ENCODE results near the gene PEX11B. TPM values are rescaled to one million over a fixed set of nuclear protein-coding genes. Genes with fewer than 3 reads are reported as not detected.

PEX11B gene
- total RNA-seq, 1 experiment from 2014 or later: 27.4 TPM

- Histone ChIP-seq H3K4me3 (ENCODE audit: low read depth in 2 of 2, low read length in 2 of 2) (no peak overlapping the region), H3K27me3 (ENCODE audit: control insufficient read depth, insufficient read depth, low read length) (peaks cover 12% of the 10 kb centered on the region), H3K4me1 (ENCODE audit: control insufficient read depth, insufficient read depth, low read length) (peaks cover 20% of the 10 kb centered on the region), H3K27ac (ENCODE audit: low read length) (no peak overlapping the region), H3K36me3 (ENCODE audit: control insufficient read depth, insufficient read depth, low read length) (no peaks in the 10 kb centered on the region), H3K9me3 (ENCODE audit: control insufficient read depth, insufficient read depth, low read depth, low read length) (no peaks in the 10 kb centered on the region)
- no peak for TF ChIP-seq TCF7L2 (IDR thresholded peaks at IDR 0.05; ENCODE audit: low read depth, low read length)
- TF ChIP-seq SIN3A (IDR thresholded peaks at IDR 0.05; ENCODE audit: borderline replicate concordance, insufficient read depth, low read depth, low read length): no peak
- no peak for TF ChIP-seq CTCF (IDR thresholded peaks at IDR 0.05)
- no peak for TF ChIP-seq POLR2AphosphoS5 (IDR thresholded peaks at IDR 0.05; ENCODE audit: low read depth, low read length)
- TF ChIP-seq, protein P1, sequence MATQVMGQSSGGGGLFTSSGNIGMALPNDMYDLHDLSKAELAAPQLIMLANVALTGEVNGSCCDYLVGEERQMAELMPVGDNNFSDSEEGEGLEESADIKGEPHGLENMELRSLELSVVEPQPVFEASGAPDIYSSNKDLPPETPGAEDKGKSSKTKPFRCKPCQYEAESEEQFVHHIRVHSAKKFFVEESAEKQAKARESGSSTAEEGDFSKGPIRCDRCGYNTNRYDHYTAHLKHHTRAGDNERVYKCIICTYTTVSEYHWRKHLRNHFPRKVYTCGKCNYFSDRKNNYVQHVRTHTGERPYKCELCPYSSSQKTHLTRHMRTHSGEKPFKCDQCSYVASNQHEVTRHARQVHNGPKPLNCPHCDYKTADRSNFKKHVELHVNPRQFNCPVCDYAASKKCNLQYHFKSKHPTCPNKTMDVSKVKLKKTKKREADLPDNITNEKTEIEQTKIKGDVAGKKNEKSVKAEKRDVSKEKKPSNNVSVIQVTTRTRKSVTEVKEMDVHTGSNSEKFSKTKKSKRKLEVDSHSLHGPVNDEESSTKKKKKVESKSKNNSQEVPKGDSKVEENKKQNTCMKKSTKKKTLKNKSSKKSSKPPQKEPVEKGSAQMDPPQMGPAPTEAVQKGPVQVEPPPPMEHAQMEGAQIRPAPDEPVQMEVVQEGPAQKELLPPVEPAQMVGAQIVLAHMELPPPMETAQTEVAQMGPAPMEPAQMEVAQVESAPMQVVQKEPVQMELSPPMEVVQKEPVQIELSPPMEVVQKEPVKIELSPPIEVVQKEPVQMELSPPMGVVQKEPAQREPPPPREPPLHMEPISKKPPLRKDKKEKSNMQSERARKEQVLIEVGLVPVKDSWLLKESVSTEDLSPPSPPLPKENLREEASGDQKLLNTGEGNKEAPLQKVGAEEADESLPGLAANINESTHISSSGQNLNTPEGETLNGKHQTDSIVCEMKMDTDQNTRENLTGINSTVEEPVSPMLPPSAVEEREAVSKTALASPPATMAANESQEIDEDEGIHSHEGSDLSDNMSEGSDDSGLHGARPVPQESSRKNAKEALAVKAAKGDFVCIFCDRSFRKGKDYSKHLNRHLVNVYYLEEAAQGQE (IDR thresholded peaks at IDR 0.05; ENCODE audit: insufficient read depth in 1 of 2, low read depth in 2 of 2, low read length in 1 of 2): no peak
- BruUV-seq (replicated peaks): no TSS peak
- intact Hi-C loops (cut with micrococcal nuclease; ENCODE audit: unreplicated experiment) (no loop called here), in situ Hi-C loops (cut with HindIII; ENCODE audit: low pct_unique_long_range_greater_than_20kb, low sequenced_read_pairs) (no loop called here)
- ATAC-seq (no peak), DNase-seq (ENCODE audit: low read depth, low spot score) (no peak)
- POLR2A ChIA-PET: no interaction called here
- CTCF ChIA-PET: no interaction called here
Measured at GRCh38 chr1:145887631-145888030, 30.9 kb downstream of the PEX11B start.

DNA sequence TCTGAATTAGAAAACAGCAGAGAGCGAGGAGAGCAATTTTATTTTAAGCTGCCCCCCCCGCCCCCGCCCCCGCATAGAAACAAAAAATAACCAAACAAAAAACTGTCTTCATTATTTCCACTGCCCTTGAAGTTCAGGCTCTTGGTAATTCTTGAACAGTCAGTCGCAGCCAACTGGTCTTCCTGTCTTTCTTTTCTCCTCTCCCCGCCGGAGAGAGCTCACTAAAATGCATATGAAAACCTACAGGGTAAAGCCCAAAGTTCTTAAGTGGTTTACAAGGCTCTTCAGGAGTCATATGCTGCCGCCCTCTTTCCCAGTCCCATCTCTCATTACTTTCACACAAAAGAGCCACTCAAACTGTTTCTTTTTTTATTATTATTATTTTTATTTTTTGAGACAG lies 31.7 kb downstream of the PEX11B start:
- DNase-seq (ENCODE audit: low read depth, low spot score) (no peak), ATAC-seq (no peak)
- H3K36me3 ChIP-seq (ENCODE audit: control insufficient read depth, insufficient read depth, low read length): no peaks in the 10 kb centered on the region
- H3K4me3 ChIP-seq (ENCODE audit: low read depth in 2 of 2, low read length in 2 of 2): no peak overlapping the region
- ChIA-PET CTCF (interaction anchor here (0.8 kb wide), 1 partner anchor 121 kb away, joined by 6 read pairs; no protein-coding TSS in a partner anchor), POLR2A (no interaction called here)
- intact Hi-C loops (cut with micrococcal nuclease; ENCODE audit: unreplicated experiment) (no loop called here), in situ Hi-C loops (cut with HindIII; ENCODE audit: low pct_unique_long_range_greater_than_20kb, low sequenced_read_pairs) (no loop called here)
- H3K4me1 ChIP-seq (ENCODE audit: control insufficient read depth, insufficient read depth, low read length): peaks cover 14% of the 10 kb centered on the region
- TF ChIP-seq, protein P1 (IDR thresholded peaks at IDR 0.05; ENCODE audit: insufficient read depth in 1 of 2, low read depth in 2 of 2, low read length in 1 of 2): no peak
- no peak for TF ChIP-seq TCF7L2 (IDR thresholded peaks at IDR 0.05; ENCODE audit: low read depth, low read length)
- no peak for TF ChIP-seq POLR2AphosphoS5 (IDR thresholded peaks at IDR 0.05; ENCODE audit: low read depth, low read length)
- no peak for TF ChIP-seq CTCF (IDR thresholded peaks at IDR 0.05)
- TF ChIP-seq SIN3A (IDR thresholded peaks at IDR 0.05; ENCODE audit: borderline replicate concordance, insufficient read depth, low read depth, low read length): no peak
- H3K9me3 ChIP-seq (ENCODE audit: control insufficient read depth, insufficient read depth, low read depth, low read length): no peaks in the 10 kb centered on the region
- no peak overlapping the region for H3K27ac ChIP-seq (ENCODE audit: low read length)
- no TSS peak for BruUV-seq (replicated peaks)
- peaks cover 12% of the 10 kb centered on the region for H3K27me3 ChIP-seq (ENCODE audit: control insufficient read depth, insufficient read depth, low read length)
